Gastroesophageal sphincter (tissue), 3 donors: ENCODE results near the gene HNRNPA2B1.

ENCODE experiments used
- CTCF ChIP-seq, 4 experiments: fragments of 200-600 bp in 2 of 4; fragments of 450-650 bp in 2 of 4; sonication (generic) in 1 of 4; IDR thresholded peaks; one replicate each; pipeline ENCODE4 v1.5.1; 2017 to 2019; ENCODE audit warnings: antibody characterized with exemption in 4 of 4, mild to moderate bottlenecking in 2 of 4, moderate library complexity in 2 of 4
- EP300 ChIP-seq: sonication (generic); formaldehyde crosslinking; IDR thresholded peaks from one replicate; pipeline ENCODE4 v1.6.1; 2017; ENCODE audit warnings: antibody characterized with exemption, mild to moderate bottlenecking

- TF ChIP-seq CTCF (IDR thresholded peaks at IDR 0.05) = no peak
- TF ChIP-seq EP300 = no peak
These were observed 13.0 kb downstream of the HNRNPA2B1 start for GRCh38 chr7:26187380-26188205.
